ENCODE results near the gene KLHL42. TPM values are rescaled to one million over a fixed set of nuclear protein-coding genes. Genes with fewer than 3 reads are reported as not detected.

KLHL42 gene
- total and polyA plus RNA-seq, 2 of the 13 experiments (the other 11 are each of a cell fraction or from before 2014, with no cell fraction given): 13.5 to 14.0 TPM

- ATAC-seq (no peak), DNase-seq (ENCODE audit: low spot score) (no peak), FAIRE-seq (no peak)
- Histone ChIP-seq H3K36me3 (replicated peaks in 1 of 2; ENCODE audit: control insufficient read depth in 1 of 2, insufficient read depth in 2 of 2, low read length in 2 of 2) (no peaks in the 10 kb centered on the region), H3K4me1 (ENCODE audit: insufficient read depth, low read length) (peaks cover 29% of the 10 kb centered on the region), H3K27ac (ENCODE audit: extremely low read length, insufficient read depth, low read length) (no peak overlapping the region), H3K79me2 (ENCODE audit: insufficient read depth, low read length) (no peaks in the 10 kb centered on the region), H3K4me2 (ENCODE audit: low read depth, low read length) (no peak overlapping the region), H3K9ac (ENCODE audit: insufficient read depth, low read depth, low read length) (no peak overlapping the region), H3K27me3 (ENCODE audit: control insufficient read depth in 1 of 2, insufficient read depth in 2 of 2, low read length in 2 of 2) (no peaks in the 10 kb centered on the region; a peak in 1 of 5 replicates), H2AFZ (ENCODE audit: low read length) (no peak overlapping the region), H4K20me1 (ENCODE audit: insufficient read depth, low read length) (no peaks in the 10 kb centered on the region), H3K9me3 (ENCODE audit: low read length) (no peaks in the 10 kb centered on the region), H3K4me3 (replicated peaks in 1 of 3; ENCODE audit: insufficient read depth in 1 of 3, low read depth in 2 of 3, low read length in 3 of 3) (no peak overlapping the region)
- intact Hi-C loops (cut with micrococcal nuclease; ENCODE audit: unreplicated experiment) (loop anchor here (5.0 to 10.0 kb wide), 3 partner anchors 63 to 109 kb away; no protein-coding TSS in a partner anchor), in situ Hi-C loops (cut with HindIII; ENCODE audit: extremely low pct_ligation_motif_present, low pct_unique_long_range_greater_than_20kb) (no loop called here)
- POLR2A ChIA-PET: no interaction called here
- CTCF ChIA-PET (ENCODE audit: low intra/inter-chr PET ratio, low total read pairs): no interaction called here
- WGBS (ENCODE audit: low lambda C conversion rate): 10% methylated on average over 5 of the region's 5 CpGs
- TF ChIP-seq NR2C2 (CRISPR knock-in tag; IDR thresholded peaks at IDR 0.05; ENCODE audit: borderline replicate concordance) (no peak), MXI1 (IDR thresholded peaks at IDR 0.05; ENCODE audit: borderline replicate concordance, low read depth, low read length) (no peak), BCLAF1 (IDR thresholded peaks at IDR 0.05) (no peak), TEF (CRISPR knock-in tag; IDR thresholded peaks at IDR 0.05) (no peak), RBFOX2 (IDR thresholded peaks at IDR 0.05; ENCODE audit: low read depth, low read length) (no peak), PBX3 (CRISPR knock-in tag; IDR thresholded peaks at IDR 0.05; ENCODE audit: borderline replicate concordance) (no peak), NR2F2 (IDR thresholded peaks at IDR 0.05; ENCODE audit: borderline replicate concordance, low read depth) (no peak), HNRNPUL1 (IDR thresholded peaks at IDR 0.05; ENCODE audit: low read depth, low read length) (no peak), ZNF3 (CRISPR knock-in tag; IDR thresholded peaks at IDR 0.05) (no peak), RAD51 (IDR thresholded peaks at IDR 0.05; ENCODE audit: borderline replicate concordance) (no peak), SMARCC2 (IDR thresholded peaks at IDR 0.05) (no peak)
- BruUV-seq (replicated peaks): no TSS peak
Measured at GRCh38 chr12:27841392-27841882, 61.4 kb downstream of the KLHL42 start.
